Skeletal muscle satellite cell (primary cell): ENCODE data around the gene WDR26.
A peak's percentile ranks its signal among the peaks of the same experiment; 100 is the strongest.
"Not testable (repeated sequence)": the region's sequence is repeated elsewhere in the genome, so short reads cannot be mapped to it uniquely, and the experiment has no call there.

Experiments used
- H3K27me3 ChIP-seq: 2 replicates; pipeline ENCODE4 v1.7.0; 2013; ENCODE audit warnings: low read length; ENCODE audit not compliant: control insufficient read depth, insufficient read depth
- H3K36me3 ChIP-seq: 2 replicates; pipeline ENCODE4 v1.7.0; 2013; ENCODE audit warnings: mild to moderate bottlenecking, control low read depth, low read length; ENCODE audit not compliant: insufficient read depth
- H3K4me1 ChIP-seq: 2 replicates; pipeline ENCODE4 v1.7.0; 2013; ENCODE audit warnings: low read length; ENCODE audit not compliant: control insufficient read depth, insufficient read depth
- H3K4me2 ChIP-seq: 2 replicates; pipeline ENCODE4 v1.7.0; 2013; ENCODE audit warnings: mild to moderate bottlenecking, low read length
- H3K4me3 ChIP-seq: 2 replicates; pipeline ENCODE4 v1.7.0; 2013; ENCODE audit warnings: low read length
- H3K9ac ChIP-seq: 2 replicates; pipeline ENCODE4 v1.7.0; 2013; ENCODE audit warnings: mild to moderate bottlenecking, low read depth, low read length, moderate library complexity
- H3K9me3 ChIP-seq: replicated peaks from 2 replicates; pipeline ENCODE4 v1.7.0; 2013; ENCODE audit warnings: mild to moderate bottlenecking, control low read depth, low read length

Gene WDR26

GRCh38 chr1:224433041-224433691 lies 1.4 kb downstream of the WDR26 start:
- H3K4me1 ChIP-seq: peaks cover 40% of the 10 kb centered on the region
- H3K36me3 ChIP-seq: peaks cover 17% of the 10 kb centered on the region

GRCh38 chr1:224432672-224433040 lies 1.9 kb downstream of the WDR26 start:
- no peaks in the 10 kb centered on the region for H3K9me3 ChIP-seq
- H3K27me3 ChIP-seq: no peaks in the 10 kb centered on the region
- H3K4me2 ChIP-seq: peak overlapping the region; percentile 89
- peaks cover 19% of the 10 kb centered on the region for H3K36me3 ChIP-seq
- H3K9ac ChIP-seq: peak overlapping the region; percentile 86
- H3K4me3 ChIP-seq: peak overlapping the region; percentile 89
- peaks cover 45% of the 10 kb centered on the region for H3K4me1 ChIP-seq

More at GRCh38 chr1:224433041-224433691, 1.4 kb downstream of the WDR26 start:
- peak overlapping the region; percentile 89 for H3K4me3 ChIP-seq
- peak overlapping the region; percentile 89 for H3K4me2 ChIP-seq
- H3K9ac ChIP-seq: peak overlapping the region; percentile 86
- no peaks in the 10 kb centered on the region for H3K27me3 ChIP-seq
- no peaks in the 10 kb centered on the region for H3K9me3 ChIP-seq

GRCh38 chr1:224432146-224432545 lies 2.5 kb downstream of the WDR26 start:
- H3K4me2 ChIP-seq: peak overlapping the region; percentile 89
- H3K27me3 ChIP-seq: no peaks in the 10 kb centered on the region
- H3K36me3 ChIP-seq: peaks cover 19% of the 10 kb centered on the region
- peaks cover 49% of the 10 kb centered on the region for H3K4me1 ChIP-seq
- no peaks in the 10 kb centered on the region for H3K9me3 ChIP-seq
- peak overlapping the region; percentile 86 for H3K9ac ChIP-seq
- H3K4me3 ChIP-seq: peak overlapping the region; percentile 89

GRCh38 chr1:224431726-224432125 lies 2.9 kb downstream of the WDR26 start:
- Histone ChIP-seq H3K4me2 (peak overlapping the region; percentile 89), H3K4me1 (peaks cover 51% of the 10 kb centered on the region), H3K36me3 (peaks cover 20% of the 10 kb centered on the region), H3K4me3 (peak overlapping the region; percentile 89), H3K9ac (peak overlapping the region; percentile 86), H3K9me3 (no peaks in the 10 kb centered on the region), H3K27me3 (no peaks in the 10 kb centered on the region)

GRCh38 chr1:224430511-224431113 lies 4.0 kb downstream of the WDR26 start:
- H3K4me3 ChIP-seq: peak overlapping the region; percentile 58
- H3K36me3 ChIP-seq: peaks cover 29% of the 10 kb centered on the region
- H3K4me2 ChIP-seq: peak overlapping the region; percentile 89
- peak overlapping the region; percentile 86 for H3K9ac ChIP-seq
- H3K4me1 ChIP-seq: peaks cover 40% of the 10 kb centered on the region
- H3K9me3 ChIP-seq: no peaks in the 10 kb centered on the region
- no peaks in the 10 kb centered on the region for H3K27me3 ChIP-seq

- Histone ChIP-seq H3K4me1 (peaks cover 33% of the 10 kb centered on the region), H3K9me3 (no peaks in the 10 kb centered on the region), H3K4me2 (peak overlapping the region; percentile 89), H3K4me3 (no peak overlapping the region), H3K27me3 (no peaks in the 10 kb centered on the region), H3K36me3 (peaks cover 37% of the 10 kb centered on the region), H3K9ac (peak overlapping the region; percentile 86)
These were observed 4.8 kb downstream of the WDR26 start for GRCh38 chr1:224429616-224430326.

GRCh38 chr1:224428713-224429112 lies 5.9 kb downstream of the WDR26 start:
- not testable (repeated sequence) for H3K4me3 ChIP-seq
- peaks cover 33% of the 10 kb centered on the region for H3K4me1 ChIP-seq

GRCh38 chr1:224427346-224427745 lies 7.3 kb downstream of the WDR26 start:
- H3K9me3 ChIP-seq: no peaks in the 10 kb centered on the region
- H3K4me2 ChIP-seq: peak overlapping the region; percentile 41
- peaks cover 56% of the 10 kb centered on the region for H3K36me3 ChIP-seq
- no peaks in the 10 kb centered on the region for H3K27me3 ChIP-seq
- no peak overlapping the region for H3K4me3 ChIP-seq
- H3K9ac ChIP-seq: peak overlapping the region; percentile 5
- peaks cover 33% of the 10 kb centered on the region for H3K4me1 ChIP-seq

More at GRCh38 chr1:224428713-224429112, 5.9 kb downstream of the WDR26 start:
- H3K4me2 ChIP-seq, H3K27me3 ChIP-seq, H3K9ac ChIP-seq, H3K9me3 ChIP-seq: not testable (repeated sequence)
- H3K36me3 ChIP-seq: peaks cover 48% of the 10 kb centered on the region

- H3K36me3 ChIP-seq: peaks cover 60% of the 10 kb centered on the region
- H3K4me2 ChIP-seq: peak overlapping the region; percentile 41
- not testable (repeated sequence) for H3K9ac ChIP-seq, H3K27me3 ChIP-seq, H3K9me3 ChIP-seq, H3K4me3 ChIP-seq
- H3K4me1 ChIP-seq: peaks cover 33% of the 10 kb centered on the region
These were observed 7.7 kb downstream of the WDR26 start for GRCh38 chr1:224426869-224427268.

GRCh38 chr1:224425279-224425884 lies 9.2 kb downstream of the WDR26 start:
- Histone ChIP-seq H3K36me3 (peaks cover 67% of the 10 kb centered on the region), H3K27me3 (no peaks in the 10 kb centered on the region), H3K4me3 (no peak overlapping the region), H3K4me1 (peaks cover 22% of the 10 kb centered on the region), H3K9me3 (no peaks in the 10 kb centered on the region), H3K4me2 (no peak overlapping the region), H3K9ac (no peak overlapping the region)

- H3K36me3 ChIP-seq: peaks cover 90% of the 10 kb centered on the region
These were observed 14.5 kb downstream of the WDR26 start for GRCh38 chr1:224420106-224420505.

More at GRCh38 chr1:224420106-224420505, 14.5 kb downstream of the WDR26 start:
- no peaks in the 10 kb centered on the region for H3K9me3 ChIP-seq
- no peaks in the 10 kb centered on the region for H3K27me3 ChIP-seq
- no peak overlapping the region for H3K4me3 ChIP-seq
- H3K4me1 ChIP-seq: no peaks in the 10 kb centered on the region
- H3K4me2 ChIP-seq: no peak overlapping the region
- H3K9ac ChIP-seq: no peak overlapping the region
